Stimulated activated CD4-positive, alpha-beta T cell treated with anti-CD3 and anti-CD28 coated beads, Interleukin-12 subunit alpha, Interleukin-12 subunit beta, amount 100 ng/mL, for 48 hours (primary cell): ENCODE data around the gene CNTNAP2.
"Not testable (repeated sequence)": the region's sequence is repeated elsewhere in the genome, so short reads cannot be mapped to it uniquely, and the experiment has no call there.

Source experiments
- DNase-seq, 3 donors: peaks; one replicate each; pipeline ENCODE4 v3.0.0-alpha.2; 2020; ENCODE audit warnings: low read depth in 2 of 3, low spot score in 1 of 3

CNTNAP2 gene

GRCh38 chr7:148395990-148396716 lies 2279.6 kb downstream of the CNTNAP2 start:
- no peak for DNase-seq

- no peak for DNase-seq
Measured at GRCh38 chr7:148397056-148397455, 2280.5 kb downstream of the CNTNAP2 start.

- DNase-seq = no peak
Measured at GRCh38 chr7:148397551-148397950, 2280.9 kb downstream of the CNTNAP2 start.

GRCh38 chr7:148397985-148398384 lies 2281.4 kb downstream of the CNTNAP2 start:
- DNase-seq = no peak

- DNase-seq = no peak
Measured at GRCh38 chr7:148398844-148399365, 2282.3 kb downstream of the CNTNAP2 start.

GRCh38 chr7:148400101-148400500 lies 2283.5 kb downstream of the CNTNAP2 start:
- DNase-seq = no peak

- DNase-seq = no peak
Measured at GRCh38 chr7:148402159-148402558, 2285.6 kb downstream of the CNTNAP2 start.

GRCh38 chr7:148403466-148403993 lies 2286.9 kb downstream of the CNTNAP2 start:
- DNase-seq = no peak

GRCh38 chr7:148408307-148408706 lies 2291.7 kb downstream of the CNTNAP2 start:
- no peak for DNase-seq

- DNase-seq = no peak
Measured at GRCh38 chr7:148410905-148411304, 2294.3 kb downstream of the CNTNAP2 start.

- DNase-seq = no peak
Measured at GRCh38 chr7:148412691-148413090, 2296.1 kb downstream of the CNTNAP2 start.

GRCh38 chr7:148419856-148420832 lies 2303.5 kb downstream of the CNTNAP2 start:
- no peak for DNase-seq

- no peak for DNase-seq
Measured at GRCh38 chr7:148422030-148422429, 2305.4 kb downstream of the CNTNAP2 start.

GRCh38 chr7:148426393-148426792 lies 2309.8 kb downstream of the CNTNAP2 start:
- DNase-seq = not testable (repeated sequence)

GRCh38 chr7:148430690-148431089 lies 2314.1 kb downstream of the CNTNAP2 start:
- not testable (repeated sequence) for DNase-seq

GRCh38 chr7:148433521-148434180 lies 2317.1 kb downstream of the CNTNAP2 start:
- no peak for DNase-seq

GRCh38 chr7:148434181-148434757 lies 2317.7 kb downstream of the CNTNAP2 start:
- no peak for DNase-seq

- DNase-seq = no peak
Measured at GRCh38 chr7:148434887-148435286, 2318.3 kb downstream of the CNTNAP2 start.

GRCh38 chr7:148435715-148436114 lies 2319.1 kb downstream of the CNTNAP2 start:
- DNase-seq = no peak

- no peak for DNase-seq
Measured at GRCh38 chr7:148436135-148436534, 2319.5 kb downstream of the CNTNAP2 start.

- no peak for DNase-seq
Measured at GRCh38 chr7:148436571-148436970, 2320.0 kb downstream of the CNTNAP2 start.
